ENCODE measurements around the gene TMEM150B.
"Not testable (repeated sequence)": the region's sequence is repeated elsewhere in the genome, so short reads cannot be mapped to it uniquely, and the experiment has no call there.

The TMEM150B gene

GRCh38 chr19:55339105-55339888, 14.2 kb upstream of the TMEM150B start, which contains the start of gene KMT5C:
Gene KMT5C (plus strand): TSS chr19:55339876. CDS start chr19:55341937, 2,061 bp downstream.
- peak; percentile 100 for DNase-seq (ENCODE audit: low read depth in 2 of 2)

DNA sequence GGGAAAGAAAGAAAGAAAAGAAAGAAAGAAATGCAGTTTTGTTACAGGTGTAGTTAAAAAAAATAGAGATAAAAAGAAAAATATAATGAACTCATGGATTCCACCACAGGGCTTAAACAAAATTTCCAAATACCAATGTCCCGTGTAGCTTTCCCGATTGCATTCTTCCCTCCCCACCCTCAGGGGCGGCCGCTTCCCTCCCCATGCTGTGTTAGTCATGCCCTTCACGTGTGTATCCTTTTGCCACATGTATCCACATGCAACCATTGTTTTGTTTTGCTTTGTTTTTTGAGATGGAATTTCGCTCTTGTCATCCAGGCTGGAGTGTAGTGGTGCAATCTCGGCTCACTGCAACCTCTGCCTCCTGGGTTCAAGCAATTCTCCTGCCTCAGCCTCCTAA, 11.0 kb upstream of the TMEM150B start:
- no peak for DNase-seq (ENCODE audit: low read depth in 2 of 2)

- no peak for DNase-seq (ENCODE audit: low read depth in 2 of 2)
Observed at GRCh38 chr19:55333870-55334269, 8.7 kb upstream of the TMEM150B start.

- not testable (repeated sequence) for DNase-seq (ENCODE audit: low read depth in 2 of 2)
Observed at GRCh38 chr19:55329791-55330190, 4.7 kb upstream of the TMEM150B start.

DNA sequence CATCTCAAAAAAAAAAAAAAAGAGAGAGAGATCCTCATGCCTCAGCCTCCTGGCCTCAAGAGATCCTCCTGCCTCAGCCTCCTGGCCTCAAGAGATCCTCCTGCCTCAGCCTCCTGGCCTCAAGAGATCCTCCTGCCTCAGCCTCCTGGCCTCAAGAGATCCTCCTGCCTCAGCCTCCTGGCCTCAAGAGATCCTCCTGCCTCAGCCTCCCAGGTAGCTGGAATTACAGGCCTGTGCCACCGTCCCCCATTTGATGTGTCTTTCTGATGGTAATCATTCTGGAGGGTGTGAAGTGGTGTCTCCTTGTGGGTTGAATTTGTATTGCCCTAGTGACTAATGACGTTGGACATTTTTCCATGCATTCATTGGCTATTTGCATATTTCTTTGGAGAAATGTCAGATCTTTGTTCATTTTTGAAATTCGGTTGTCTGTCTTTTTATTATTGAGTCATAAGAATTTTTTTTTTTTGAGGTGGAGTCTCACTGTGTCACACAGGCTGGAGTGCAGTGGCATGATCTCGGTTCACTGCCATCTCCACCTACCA, 3.7 kb upstream of the TMEM150B start:
- DNase-seq (ENCODE audit: low read depth in 2 of 2): not testable (repeated sequence)

DNA sequence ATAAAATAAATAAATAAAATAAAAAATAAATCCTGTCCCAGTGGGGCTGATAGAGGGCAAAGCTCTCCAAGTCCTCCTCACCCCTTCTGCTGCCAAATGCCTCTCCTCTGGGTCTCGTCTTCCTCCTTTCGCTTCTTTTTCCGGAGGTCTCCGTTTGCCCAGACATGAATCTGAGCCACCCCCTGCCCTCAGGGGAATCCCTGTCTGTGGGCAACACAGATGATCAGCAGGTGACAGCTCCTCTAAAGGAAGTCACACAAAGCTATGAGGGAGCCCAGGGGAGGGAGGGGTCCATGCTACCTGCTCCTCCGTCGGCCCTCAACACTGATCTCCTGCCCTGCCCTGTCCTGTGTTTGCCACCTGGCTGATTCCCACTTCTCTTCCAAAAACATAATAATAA, 479 bp downstream of the TMEM150B start:
- no peak for DNase-seq (ENCODE audit: low read depth in 2 of 2)

DNA sequence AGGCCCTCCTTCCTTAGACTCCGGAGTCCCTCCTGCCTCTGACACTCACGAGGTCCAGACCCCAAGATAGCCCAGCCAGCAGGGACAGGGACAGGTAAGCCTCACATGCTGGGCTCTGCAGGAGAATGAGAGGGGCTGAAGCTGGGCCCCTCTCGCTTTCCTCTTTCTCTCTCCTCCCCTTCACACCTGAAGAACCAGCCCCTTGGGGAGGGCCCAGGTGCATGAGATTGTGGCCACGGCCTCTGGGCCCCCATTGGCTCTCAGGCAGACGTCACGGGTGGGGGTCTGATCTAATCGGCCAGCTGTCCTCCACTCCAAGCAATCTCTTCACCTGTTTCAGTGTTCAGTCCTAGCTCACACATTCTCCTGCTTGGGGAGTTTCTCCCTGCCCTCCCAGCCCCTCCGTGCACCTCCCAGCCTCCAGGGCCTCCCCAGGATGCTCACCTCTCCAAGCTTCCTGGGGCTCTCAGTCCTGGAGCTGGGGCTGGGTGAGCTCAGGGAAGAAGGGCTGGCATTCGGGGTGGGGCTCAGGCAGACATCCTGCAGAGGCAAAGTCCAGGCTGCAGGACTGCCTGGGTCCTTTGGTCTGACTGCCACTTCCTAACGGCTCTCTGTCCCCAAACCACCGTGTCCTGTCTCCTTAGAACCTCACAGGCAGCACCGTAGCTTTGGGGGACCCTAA, 2.8 kb downstream of the TMEM150B start:
- DNase-seq (ENCODE audit: low read depth in 2 of 2): no peak

GRCh38 chr19:55321466-55322137, 3.5 kb downstream of the TMEM150B start:
- no peak for DNase-seq (ENCODE audit: low read depth in 2 of 2)

DNA sequence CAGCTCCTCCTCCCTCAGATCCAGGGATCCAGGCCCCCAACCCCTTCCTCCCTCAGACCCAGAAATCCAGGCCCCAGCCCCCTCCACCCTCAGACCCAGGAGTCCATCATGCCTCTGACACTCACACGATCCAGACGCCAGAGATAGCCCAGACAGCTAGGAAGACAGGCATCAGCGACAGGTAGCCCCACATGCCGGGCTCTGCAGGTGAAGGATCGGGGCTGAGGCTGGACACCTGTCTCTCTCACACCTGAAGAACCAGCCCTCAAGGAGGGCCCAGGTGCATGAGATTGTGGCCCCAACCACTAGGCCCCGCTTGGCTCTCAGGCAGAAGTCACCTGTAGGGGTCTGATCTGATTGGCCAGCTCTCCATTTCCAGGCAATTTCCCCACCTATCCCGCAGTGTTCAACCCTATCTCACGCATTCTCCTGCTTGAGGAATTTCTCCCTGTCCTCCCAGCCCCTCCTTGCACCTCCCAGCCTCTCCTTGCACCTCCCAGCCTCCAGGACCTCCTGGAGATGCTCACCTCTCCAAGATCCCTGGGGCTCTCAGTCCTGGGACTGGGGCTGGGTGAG, 4.2 kb downstream of the TMEM150B start:
- DNase-seq (ENCODE audit: low read depth in 2 of 2): no peak

GRCh38 chr19:55319785-55320184, 5.4 kb downstream of the TMEM150B start:
- DNase-seq (ENCODE audit: low read depth in 2 of 2): no peak

GRCh38 chr19:55316646-55317045, 8.5 kb downstream of the TMEM150B start:
- DNase-seq (ENCODE audit: low read depth in 2 of 2): no peak

DNA sequence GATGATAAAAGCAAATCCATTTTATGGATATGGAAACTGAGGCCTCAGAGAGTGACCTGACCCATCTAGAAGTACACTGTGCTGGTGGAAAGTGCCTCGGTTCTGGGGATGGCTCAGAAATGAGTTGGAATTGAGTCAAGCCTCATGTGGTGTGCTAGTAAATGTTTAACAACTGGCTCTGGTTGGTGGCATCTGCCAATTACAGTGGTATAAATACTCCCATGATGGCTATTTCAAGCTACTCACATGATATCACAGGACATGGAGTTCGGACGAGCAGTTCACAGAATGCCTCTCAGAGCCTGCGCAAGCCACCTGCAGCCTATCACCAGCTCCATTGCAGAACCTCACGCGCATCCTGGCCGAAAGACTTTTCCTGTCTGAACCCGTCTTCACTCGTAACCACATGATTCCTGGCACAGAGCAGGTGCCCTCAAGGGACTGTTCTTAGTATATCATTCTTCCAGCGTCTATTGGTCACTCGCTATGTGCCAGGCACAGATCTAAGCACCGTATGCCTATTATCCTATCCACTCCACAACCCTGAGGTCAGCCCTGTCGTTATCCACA, 9.1 kb downstream of the TMEM150B start:
- DNase-seq (ENCODE audit: low read depth in 2 of 2): no peak

DNA sequence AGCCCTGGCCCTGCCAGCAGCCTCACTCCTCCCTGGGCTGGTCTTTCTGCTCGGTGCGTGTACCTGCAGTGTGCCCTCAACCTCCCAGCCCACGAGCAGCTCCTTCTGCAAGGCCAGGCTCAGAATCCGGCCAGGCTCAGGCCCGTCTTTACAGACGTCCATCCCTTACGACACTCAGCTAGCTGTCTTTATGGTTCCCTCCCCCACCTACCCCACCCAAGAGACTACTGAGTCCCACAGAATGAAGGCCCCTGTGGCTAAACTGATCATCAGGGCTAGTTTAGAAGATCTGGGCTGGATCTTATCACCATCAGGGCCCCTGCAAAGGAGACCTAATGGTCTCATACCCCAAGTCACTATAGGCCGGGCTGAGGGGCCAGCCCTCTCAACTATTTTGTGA, 10.7 kb downstream of the TMEM150B start:
- DNase-seq (ENCODE audit: low read depth in 2 of 2): no peak

DNA sequence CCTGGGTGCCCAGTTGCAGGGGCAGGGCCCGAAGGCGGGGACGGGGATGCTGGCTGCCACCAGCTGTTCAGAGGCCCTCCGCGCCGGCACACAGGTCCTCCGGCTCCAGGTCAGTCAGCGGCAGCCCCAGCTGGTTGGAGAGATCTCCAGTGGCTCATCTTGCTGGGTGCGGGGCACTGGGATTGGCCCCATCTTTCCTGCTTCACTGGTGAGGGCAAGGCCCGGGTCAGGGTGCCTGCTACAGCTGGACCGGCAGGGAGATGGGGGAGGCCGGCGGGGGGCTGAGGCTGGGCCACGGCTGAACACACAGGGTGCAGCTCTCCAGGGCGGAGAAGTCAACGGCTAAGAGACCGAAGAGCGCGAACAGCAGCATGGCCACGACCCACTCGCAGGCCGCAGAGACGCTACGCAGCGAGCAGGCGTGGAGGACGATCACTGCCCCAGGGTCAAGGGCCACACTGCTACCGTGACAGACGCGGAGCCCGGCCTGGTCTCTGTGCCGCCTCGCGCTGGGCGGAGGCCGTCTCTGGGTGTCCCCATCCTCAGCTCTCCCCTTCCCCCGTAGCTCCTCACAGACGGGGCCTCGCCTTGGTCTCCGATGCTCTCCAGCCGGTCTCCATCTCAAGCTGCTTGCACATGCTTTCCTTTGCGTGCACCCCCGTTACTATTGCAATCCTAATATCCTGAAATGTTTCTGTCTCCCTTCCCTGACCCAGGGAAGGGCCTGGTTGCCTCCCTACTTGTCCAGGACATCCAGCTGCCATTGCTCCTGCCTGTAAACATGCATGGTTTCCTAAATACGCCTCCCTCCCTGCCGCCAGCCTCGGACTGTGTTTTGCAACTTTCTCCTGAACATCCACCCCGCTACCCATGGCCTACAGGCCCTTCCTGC, 12.3 kb downstream of the TMEM150B start:
- DNase-seq (ENCODE audit: low read depth in 2 of 2): no peak

- DNase-seq (ENCODE audit: low read depth in 2 of 2): no peak
Observed at GRCh38 chr19:55311797-55312196, 13.3 kb downstream of the TMEM150B start.

DNA sequence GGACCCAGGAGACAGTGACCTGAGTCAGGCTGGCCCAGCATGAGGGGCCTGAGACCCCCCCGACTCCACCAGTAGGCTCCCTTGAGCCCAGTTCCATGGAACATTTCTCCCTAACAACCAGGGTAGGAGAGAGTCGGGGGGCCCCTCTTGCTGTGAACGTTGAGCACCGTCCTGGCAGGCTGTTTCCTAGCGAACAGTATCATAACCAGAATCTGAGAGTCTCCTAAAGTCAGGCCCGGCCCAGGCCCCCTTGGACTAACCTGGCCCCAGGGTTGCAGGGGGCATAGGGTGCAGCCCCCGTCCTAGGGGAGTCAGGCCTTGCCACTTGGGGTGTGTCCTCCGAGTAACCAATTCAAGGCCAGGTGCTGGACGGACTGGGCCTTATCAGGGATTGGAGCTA, 13.7 kb downstream of the TMEM150B start:
- no peak for DNase-seq (ENCODE audit: low read depth in 2 of 2)

DNA sequence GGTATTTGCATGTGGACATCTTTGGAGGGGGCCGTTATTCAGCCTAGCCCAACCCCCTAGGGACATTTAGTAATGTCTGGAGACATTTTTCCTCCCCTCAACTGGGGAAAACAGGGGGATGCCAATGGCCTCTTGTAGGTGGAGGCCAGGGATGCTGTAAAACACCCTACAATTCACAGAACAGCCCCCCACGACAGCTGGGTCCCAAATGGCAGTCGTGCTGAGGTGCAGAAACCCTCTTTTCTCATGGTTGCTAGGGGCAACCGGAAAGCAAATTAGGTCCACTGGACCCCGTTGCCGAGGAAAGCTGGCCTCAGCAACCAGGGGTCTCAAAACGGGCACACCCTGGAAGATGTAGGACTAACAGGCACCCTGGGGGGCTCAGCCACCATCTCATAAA, 14.6 kb downstream of the TMEM150B start:
- DNase-seq (ENCODE audit: low read depth in 2 of 2): no peak

DNA sequence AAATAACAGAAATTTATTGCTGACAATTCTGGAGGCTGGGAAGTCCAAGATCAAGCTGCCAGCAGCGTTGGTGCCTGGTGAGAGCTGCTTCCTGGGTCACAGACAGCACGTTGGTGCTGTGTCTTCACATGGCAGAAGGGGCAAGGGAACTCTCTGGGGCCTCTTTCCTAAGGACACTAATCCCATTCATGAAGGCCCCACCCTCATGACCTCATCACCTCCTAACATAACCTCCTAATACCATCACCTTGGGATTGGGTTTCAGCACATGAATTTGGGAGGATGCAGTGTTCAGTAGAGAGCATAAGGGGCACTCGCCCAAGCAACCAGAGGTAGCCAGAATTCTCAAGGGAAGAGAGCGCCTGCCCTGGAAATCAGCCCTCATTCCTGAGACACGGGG, 15.7 kb downstream of the TMEM150B start:
- DNase-seq (ENCODE audit: low read depth in 2 of 2): no peak

GRCh38 chr19:55308281-55308680, 16.9 kb downstream of the TMEM150B start:
- no peak for DNase-seq (ENCODE audit: low read depth in 2 of 2)

DNA sequence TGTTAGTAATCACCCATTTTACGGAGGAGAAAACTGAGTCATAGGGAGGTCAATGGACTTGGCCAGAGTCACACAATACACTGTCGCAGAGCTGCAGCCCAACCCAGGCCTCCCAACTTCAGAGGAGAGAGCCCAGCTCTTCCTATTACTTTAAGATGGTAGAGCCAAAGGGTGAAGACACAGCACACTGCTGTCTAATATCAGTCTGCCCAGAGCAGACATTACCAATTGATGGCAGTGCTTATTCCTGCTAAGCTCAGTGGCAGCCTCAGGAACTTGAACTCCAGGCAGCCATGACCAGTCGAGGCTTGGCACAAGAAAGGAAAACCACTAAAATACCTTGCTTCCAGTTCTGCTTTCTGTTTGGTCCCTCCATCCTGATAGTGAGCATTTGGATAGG, 18.4 kb downstream of the TMEM150B start:
- no peak for DNase-seq (ENCODE audit: low read depth in 2 of 2)

All from activated CD8-positive, alpha-beta memory T cell treated with anti-CD3 and anti-CD28 coated beads for 4 hours (primary cell).